Measurements from ENCODE around the gene PIK3R4.

PIK3R4 gene

GRCh38 chr3:130687327-130687726 lies 59.3 kb downstream of the PIK3R4 start:
- no peak for DNase-seq

- no peak for DNase-seq
Measured at GRCh38 chr3:130686833-130687232, 59.8 kb downstream of the PIK3R4 start.

- no peak for DNase-seq
Measured at GRCh38 chr3:130682131-130682530, 64.5 kb downstream of the PIK3R4 start.

- no peak for DNase-seq
Measured at GRCh38 chr3:130679218-130679617, 67.4 kb downstream of the PIK3R4 start.

GRCh38 chr3:130677343-130677742 lies 69.3 kb downstream of the PIK3R4 start:
- DNase-seq: no peak

- no peak for DNase-seq
Measured at GRCh38 chr3:130671545-130672312, 74.9 kb downstream of the PIK3R4 start.

- DNase-seq: no peak
Measured at GRCh38 chr3:130669740-130670139, 76.9 kb downstream of the PIK3R4 start.

- DNase-seq: no peak
Measured at GRCh38 chr3:130663092-130663491, 83.5 kb downstream of the PIK3R4 start.

GRCh38 chr3:130662501-130662996 lies 84.1 kb downstream of the PIK3R4 start:
- DNase-seq: no peak

GRCh38 chr3:130661140-130661891 lies 85.3 kb downstream of the PIK3R4 start:
- DNase-seq: no peak

GRCh38 chr3:130659911-130660310 lies 86.7 kb downstream of the PIK3R4 start:
- DNase-seq: no peak

GRCh38 chr3:130658678-130659077 lies 88.0 kb downstream of the PIK3R4 start:
- DNase-seq: no peak

- DNase-seq: no peak
Measured at GRCh38 chr3:130656627-130657026, 90.0 kb downstream of the PIK3R4 start.

GRCh38 chr3:130654921-130655320 lies 91.7 kb downstream of the PIK3R4 start:
- no peak for DNase-seq

- DNase-seq: no peak
Measured at GRCh38 chr3:130654091-130654490, 92.5 kb downstream of the PIK3R4 start.

- no peak for DNase-seq
Measured at GRCh38 chr3:130649061-130649654, 97.5 kb downstream of the PIK3R4 start.

GRCh38 chr3:130648293-130648692 lies 98.3 kb downstream of the PIK3R4 start:
- DNase-seq: no peak

GRCh38 chr3:130645261-130645660 lies 101.4 kb downstream of the PIK3R4 start:
- DNase-seq: no peak

- DNase-seq: no peak
Measured at GRCh38 chr3:130644628-130645253, 101.9 kb downstream of the PIK3R4 start.

- no peak for DNase-seq
Measured at GRCh38 chr3:130640027-130640426, 106.6 kb downstream of the PIK3R4 start.

- no peak for DNase-seq
Measured at GRCh38 chr3:130636480-130637234, 110.0 kb downstream of the PIK3R4 start.

- DNase-seq: no peak
Measured at GRCh38 chr3:130635978-130636377, 110.7 kb downstream of the PIK3R4 start.

- no peak for DNase-seq
Measured at GRCh38 chr3:130635285-130635684, 111.3 kb downstream of the PIK3R4 start.

Measured in NCI-H2227 treated with DMSO at 0.1 percent for 48 hours (cell line).